Coronary artery (tissue), 2 donors: Measurements from ENCODE around the gene FAM89A.
"Not testable (repeated sequence)": the region's sequence is repeated elsewhere in the genome, so short reads cannot be mapped to it uniquely, and the experiment has no call there.

Experiments
- DNase-seq: peaks from one replicate; pipeline ENCODE4 v3.0.0-alpha.2; 2017; ENCODE audit warnings: low spot score
- H3K27ac ChIP-seq, 2 donors: fragments of 200-600 bp; sonication (generic); one replicate each; pipeline ENCODE4 v1.5.1; 2016 to 2019
- H3K4me3 ChIP-seq: fragments of 200-600 bp; sonication (generic); 2 replicates; pipeline ENCODE4 v1.5.1; 2016; ENCODE audit warnings: mild to moderate bottlenecking, moderate library complexity
- CTCF ChIP-seq: fragments of 200-600 bp; sonication (generic); IDR thresholded peaks from one replicate; pipeline ENCODE4 v1.5.1; 2019; ENCODE audit warnings: antibody characterized with exemption

FAM89A gene

GRCh38 chr1:230987448-230987847, 52.6 kb downstream of the FAM89A start:
- TF ChIP-seq CTCF = no peak
- H3K4me3 ChIP-seq = no peak overlapping the region
- H3K27ac ChIP-seq = no peak overlapping the region
- DNase-seq = no peak

GRCh38 chr1:230986976-230987375, 53.1 kb downstream of the FAM89A start:
- TF ChIP-seq CTCF = no peak
- no peak for DNase-seq
- H3K27ac ChIP-seq = no peak overlapping the region
- H3K4me3 ChIP-seq = no peak overlapping the region

- no peak for DNase-seq
- no peak for TF ChIP-seq CTCF
- H3K27ac ChIP-seq = no peak overlapping the region
- H3K4me3 ChIP-seq = no peak overlapping the region
These were observed 54.3 kb downstream of the FAM89A start for GRCh38 chr1:230985711-230986110.

- not testable (repeated sequence) for H3K4me3 ChIP-seq, H3K27ac ChIP-seq, DNase-seq
These were observed 55.2 kb downstream of the FAM89A start for GRCh38 chr1:230984622-230985515.

GRCh38 chr1:230983811-230984210, 56.2 kb downstream of the FAM89A start:
- TF ChIP-seq CTCF = no peak
- Histone ChIP-seq H3K4me3 (no peak overlapping the region), H3K27ac (no peak overlapping the region)
- no peak for DNase-seq

GRCh38 chr1:230982696-230983095, 57.4 kb downstream of the FAM89A start:
- no peak overlapping the region for H3K4me3 ChIP-seq
- TF ChIP-seq CTCF = no peak
- H3K27ac ChIP-seq = no peak overlapping the region
- DNase-seq = no peak

GRCh38 chr1:230979952-230980351, 60.1 kb downstream of the FAM89A start:
- Histone ChIP-seq H3K4me3 (peak overlapping the region; percentile 94), H3K27ac (no peak overlapping the region)
- TF ChIP-seq CTCF = no peak
- no peak for DNase-seq
